BJ (cell line): ENCODE data around the gene ZBTB20. TPM values are rescaled to one million over a fixed set of nuclear protein-coding genes. Genes with fewer than 3 reads are reported as not detected.

Experiments
- CTCF ChIA-PET: fragments of 350-600 bp; formaldehyde crosslinking; extraction: SDS; loops from one replicate; lab custom pipeline; 2021; ENCODE audit warnings: antibody characterized with exemption, inconsistent platforms; lab: Yijun Ruan, JAX
- POLR2A ChIA-PET: fragments of 300-600 bp; sonication (Branson Sonifier 250); formaldehyde crosslinking; extraction: SDS; loops from one replicate; lab custom pipeline; 2021; ENCODE audit warnings: antibody characterized with exemption; lab: Charles Lee
- DNase-seq: peaks from one replicate; pipeline ENCODE4 v3.0.0-alpha.2; 2011; ENCODE audit warnings: low read depth
- H3K27me3 ChIP-seq: 2 replicates; pipeline ENCODE4 v1.6.0; 2011; ENCODE audit warnings: low read length; ENCODE audit not compliant: control insufficient read depth, insufficient read depth
- H3K36me3 ChIP-seq: 2 replicates; pipeline ENCODE4 v1.5.1; 2011; ENCODE audit warnings: low read length; ENCODE audit not compliant: control insufficient read depth, insufficient read depth
- H3K4me3 ChIP-seq: 2 replicates; pipeline ENCODE4 v1.5.1; 2011; ENCODE audit warnings: low read depth, mild to moderate bottlenecking, control low read depth, low read length
- polyA plus RNA-seq: library from polyadenylated mRNA; depleted of rRNA; stranded (reverse); fragments of >200 nt; gene quantifications from 2 replicates; pipeline ENCODE4 v1.2.3, GENCODE V29; 2011
- TF ChIP-seq, protein P1 (sequence below): IDR thresholded peaks from 2 replicates; pipeline ENCODE4 v1.5.1; 2011; ENCODE audit warnings: low read depth, mild to moderate bottlenecking, control low read depth, inconsistent platforms, low read length, moderate library complexity; ENCODE audit not compliant: insufficient read depth

ZBTB20 gene
- polyA plus RNA-seq, 1 experiment, result 6.0 TPM

DNA sequence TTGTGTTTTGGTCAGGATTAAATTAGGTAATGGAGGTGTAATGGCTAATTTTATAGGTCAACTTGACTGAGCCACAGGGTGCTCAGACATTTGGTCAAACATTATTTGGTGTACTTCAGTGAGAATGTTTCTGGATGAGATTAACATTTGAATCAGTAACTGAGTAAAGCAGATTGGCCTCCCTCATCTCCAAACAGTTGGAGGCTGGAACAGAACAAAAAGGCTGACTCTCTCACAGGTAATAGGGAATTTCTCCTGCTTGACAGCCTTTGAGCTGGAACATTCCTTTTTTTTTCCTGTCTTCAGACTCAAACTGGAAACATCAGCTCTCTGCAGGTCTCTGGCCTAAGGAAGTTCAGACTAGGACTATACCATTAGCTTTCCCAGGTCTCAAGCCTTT lies 280.7 kb downstream of the ZBTB20 start:
- H3K27me3 ChIP-seq, result no peaks in the 10 kb centered on the region
- no peak overlapping the region for H3K4me3 ChIP-seq
- no peaks in the 10 kb centered on the region for H3K36me3 ChIP-seq
- TF ChIP-seq, protein P1, sequence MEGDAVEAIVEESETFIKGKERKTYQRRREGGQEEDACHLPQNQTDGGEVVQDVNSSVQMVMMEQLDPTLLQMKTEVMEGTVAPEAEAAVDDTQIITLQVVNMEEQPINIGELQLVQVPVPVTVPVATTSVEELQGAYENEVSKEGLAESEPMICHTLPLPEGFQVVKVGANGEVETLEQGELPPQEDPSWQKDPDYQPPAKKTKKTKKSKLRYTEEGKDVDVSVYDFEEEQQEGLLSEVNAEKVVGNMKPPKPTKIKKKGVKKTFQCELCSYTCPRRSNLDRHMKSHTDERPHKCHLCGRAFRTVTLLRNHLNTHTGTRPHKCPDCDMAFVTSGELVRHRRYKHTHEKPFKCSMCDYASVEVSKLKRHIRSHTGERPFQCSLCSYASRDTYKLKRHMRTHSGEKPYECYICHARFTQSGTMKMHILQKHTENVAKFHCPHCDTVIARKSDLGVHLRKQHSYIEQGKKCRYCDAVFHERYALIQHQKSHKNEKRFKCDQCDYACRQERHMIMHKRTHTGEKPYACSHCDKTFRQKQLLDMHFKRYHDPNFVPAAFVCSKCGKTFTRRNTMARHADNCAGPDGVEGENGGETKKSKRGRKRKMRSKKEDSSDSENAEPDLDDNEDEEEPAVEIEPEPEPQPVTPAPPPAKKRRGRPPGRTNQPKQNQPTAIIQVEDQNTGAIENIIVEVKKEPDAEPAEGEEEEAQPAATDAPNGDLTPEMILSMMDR, result no peak
- no peak for DNase-seq
- ChIA-PET CTCF (interaction anchor here (1.2 kb wide), 1 partner anchor 12 kb away, joined by 3 read pairs; no protein-coding TSS in a partner anchor), POLR2A (no interaction called here)

DNA sequence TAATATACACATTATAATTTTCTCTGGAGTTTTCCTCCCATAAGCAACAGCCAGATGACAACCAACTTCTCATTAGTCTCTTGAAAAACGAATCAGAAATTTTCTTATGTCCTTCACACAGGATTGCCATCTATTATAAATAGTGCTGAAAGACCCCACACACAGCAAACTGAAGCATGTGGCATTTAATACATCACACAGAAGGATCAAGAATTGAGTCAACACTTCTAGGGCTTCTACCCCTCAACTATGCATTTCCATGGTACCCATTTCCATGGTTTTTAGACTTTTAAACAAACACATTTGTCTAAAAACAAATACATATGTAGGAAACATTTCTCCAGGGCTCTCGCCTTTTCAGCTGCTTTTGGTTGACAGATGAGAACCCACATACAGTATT lies 282.1 kb downstream of the ZBTB20 start:
- Histone ChIP-seq H3K36me3 (no peaks in the 10 kb centered on the region), H3K27me3 (no peaks in the 10 kb centered on the region), H3K4me3 (no peak overlapping the region)
- ChIA-PET CTCF (no interaction called here), POLR2A (interaction anchor here (0.7 kb wide), 1 partner anchor 23 kb away, joined by 3 read pairs; no protein-coding TSS in a partner anchor)
- TF ChIP-seq, protein P1, result no peak
- DNase-seq, result no peak

DNA sequence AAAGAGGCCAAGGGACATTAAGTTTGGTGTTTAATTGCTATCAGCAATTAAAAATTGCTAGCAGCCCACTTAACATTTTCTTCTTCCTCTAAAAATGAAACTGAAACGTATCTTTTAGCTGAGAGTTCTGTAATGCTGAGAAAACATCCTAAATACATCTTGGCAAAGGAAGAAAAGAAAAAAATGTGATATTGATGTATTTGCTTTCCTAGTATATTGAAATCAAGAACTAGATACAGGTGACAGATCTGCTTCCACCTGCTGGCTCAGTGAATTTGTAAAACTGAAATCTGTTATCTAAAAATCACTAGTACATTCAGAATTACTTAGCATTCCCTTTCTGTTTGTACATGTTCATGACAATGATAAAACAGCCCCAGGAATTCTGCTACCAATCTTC lies 283.2 kb downstream of the ZBTB20 start:
- ChIA-PET POLR2A (no interaction called here), CTCF (interaction anchor here (1.5 kb wide), 1 partner anchor 28 kb away, joined by 3 read pairs; no protein-coding TSS in a partner anchor)
- Histone ChIP-seq H3K4me3 (no peak overlapping the region), H3K27me3 (no peaks in the 10 kb centered on the region), H3K36me3 (no peaks in the 10 kb centered on the region)
- DNase-seq, result no peak
- TF ChIP-seq, protein P1, result no peak

DNA sequence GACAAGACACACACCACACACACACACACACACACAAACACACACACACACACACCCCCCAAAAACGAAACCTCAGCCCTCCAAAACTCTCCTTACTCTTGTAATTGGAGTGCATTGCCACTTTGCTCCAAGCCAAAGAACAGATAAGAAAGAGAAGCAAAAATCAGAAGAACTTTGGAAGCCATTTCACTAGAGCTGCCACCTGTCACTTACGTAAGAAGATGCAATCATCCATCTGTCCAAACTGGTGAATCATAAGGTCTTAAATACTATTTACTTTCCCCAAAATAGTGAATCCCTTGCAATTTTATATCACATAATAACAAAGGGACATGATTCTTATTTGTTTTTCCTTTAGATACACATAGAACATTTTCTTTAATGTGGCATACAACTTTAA lies 285.4 kb downstream of the ZBTB20 start:
- H3K36me3 ChIP-seq, result no peaks in the 10 kb centered on the region
- ChIA-PET CTCF (no interaction called here), POLR2A (no interaction called here)
- H3K27me3 ChIP-seq, result no peaks in the 10 kb centered on the region
- TF ChIP-seq, protein P1, result no peak
- no peak overlapping the region for H3K4me3 ChIP-seq
- DNase-seq, result no peak

DNA sequence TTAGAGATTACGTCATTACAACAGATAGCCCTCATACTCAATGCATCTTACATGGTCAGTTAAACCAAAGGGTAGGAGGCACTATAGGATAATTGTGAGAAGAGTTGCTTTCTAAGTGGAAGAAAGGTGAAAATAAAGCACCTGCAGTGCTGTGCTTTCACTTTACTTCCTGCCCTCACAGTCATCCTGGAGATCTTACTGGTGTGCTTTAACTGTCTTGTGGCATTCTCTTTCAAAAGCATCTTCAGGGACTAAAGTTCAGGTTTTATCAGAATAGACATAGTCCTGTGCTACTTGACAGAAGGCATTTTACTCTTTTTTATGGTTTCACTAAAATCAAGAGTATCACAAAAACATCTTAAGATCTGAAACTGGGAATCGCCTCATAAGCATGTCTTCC lies 286.6 kb downstream of the ZBTB20 start:
- TF ChIP-seq, protein P1, result no peak
- no peaks in the 10 kb centered on the region for H3K36me3 ChIP-seq
- ChIA-PET POLR2A (no interaction called here), CTCF (no interaction called here)
- H3K27me3 ChIP-seq, result no peaks in the 10 kb centered on the region
- no peak for DNase-seq
- H3K4me3 ChIP-seq, result no peak overlapping the region
